Keratinocyte (primary cell): ENCODE measurements around the gene MTHFR.

ENCODE experiments used
- CTCF ChIP-seq, 3 experiments: IDR thresholded peaks in 1 of 3; conservative IDR thresholded peaks in 1 of 3; optimal IDR thresholded peaks in 1 of 3; 2 replicates in 2 of 3; 3 replicates in 1 of 3; pipeline versions ENCODE3 to v1.5.1; 2011; ENCODE audit warnings: low read length in 3 of 3, mild to moderate bottlenecking in 3 of 3, moderate library complexity in 2 of 3, control low read depth in 1 of 3, inconsistent platforms in 1 of 3; ENCODE audit not compliant: insufficient read depth in 2 of 3; ENCODE audit errors: extremely low read depth in 1 of 3
- EZH2 ChIP-seq: IDR thresholded peaks from one replicate; pipeline ENCODE4 v1.6.1; 2012; ENCODE audit warnings: inconsistent platforms, mild to moderate bottlenecking, low read length, moderate library complexity

DNA sequence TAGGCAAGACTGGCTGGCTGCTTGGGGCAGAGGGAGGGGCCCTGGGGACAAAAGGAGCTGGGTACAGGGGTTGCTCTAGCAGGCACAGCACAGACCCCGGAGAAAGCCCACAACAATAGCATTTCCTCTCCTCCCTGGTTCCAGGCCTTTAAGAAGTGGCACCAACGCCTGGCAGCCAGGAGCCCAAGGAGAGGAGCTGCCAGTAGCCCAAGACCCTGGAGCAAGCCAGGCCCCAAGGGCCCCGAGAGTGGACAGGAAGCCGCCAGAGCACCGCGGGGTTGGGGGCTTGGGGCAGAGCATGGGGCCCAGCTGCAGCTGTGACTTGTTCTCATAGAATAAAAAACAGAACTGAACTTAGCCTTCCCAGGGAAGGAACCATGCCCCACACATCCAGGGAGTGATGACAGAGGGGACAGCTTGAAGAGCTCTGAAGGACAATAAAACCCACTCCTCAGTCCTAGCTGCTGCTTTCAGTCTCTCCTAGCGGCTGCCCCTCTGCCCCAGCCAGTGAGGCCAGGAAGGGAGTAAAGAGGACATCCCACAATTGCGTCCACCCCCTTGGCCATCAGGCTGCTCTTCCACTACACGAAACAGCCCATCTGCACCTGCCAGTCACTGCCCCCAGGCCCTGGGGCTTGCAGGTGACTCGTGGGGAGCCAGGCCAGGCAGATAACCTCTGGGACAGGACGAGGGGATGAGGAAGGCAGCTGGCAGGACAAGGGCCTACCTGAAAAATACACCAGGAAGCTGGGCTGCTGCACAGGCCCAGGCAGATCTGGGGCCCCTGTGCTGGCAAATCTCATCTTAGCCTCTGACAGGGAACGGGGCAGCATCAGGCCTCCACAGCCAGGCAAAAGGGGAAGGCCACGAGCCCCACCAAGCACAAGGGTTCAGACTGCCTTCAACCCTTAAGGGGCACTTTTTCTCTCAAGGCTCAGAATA lies 16.4 kb downstream of the MTHFR start:
- TF ChIP-seq CTCF (optimal IDR thresholded peaks at IDR 0.05 in 1 of 3, IDR thresholded peaks at IDR 0.05 in 1 of 3, conservative IDR thresholded peaks at IDR 0.05 in 1 of 3; ENCODE audit: extremely low read depth in 1 of 3, insufficient read depth in 2 of 3, low read length in 3 of 3) = no peak
- TF ChIP-seq EZH2 = no peak
